Measurements from ENCODE around the gene SPG7.
A peak's percentile ranks its signal among the peaks of the same experiment; 100 is the strongest.

SPG7 gene

DNA sequence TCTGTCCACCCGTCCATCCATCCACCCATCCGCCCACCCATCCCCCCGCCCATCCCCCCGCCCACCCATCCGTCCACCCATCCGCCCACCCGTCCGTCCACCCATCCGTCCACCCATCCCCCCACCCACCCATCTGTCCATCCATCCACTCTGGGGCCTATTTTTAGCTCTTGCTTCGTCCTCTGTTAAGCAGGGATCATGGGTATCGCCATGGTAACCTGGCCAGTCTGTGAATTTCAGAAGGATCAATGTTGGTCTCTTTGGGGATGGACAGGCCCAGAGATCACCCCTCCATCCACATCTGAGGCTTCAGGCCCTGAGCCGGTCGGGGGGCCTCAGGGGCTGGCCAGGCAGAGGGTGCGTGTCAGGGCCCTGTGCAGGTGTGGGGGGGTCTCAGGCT is 90.0 kb downstream of the SPG7 start:
- TF ChIP-seq SUZ12 (IDR thresholded peaks at IDR 0.05; ENCODE audit: extremely low read depth, insufficient read depth, insufficient read length) (no peak), YY1 (IDR thresholded peaks at IDR 0.05; ENCODE audit: insufficient read depth, insufficient read length) (no peak), ZNF274 (IDR thresholded peaks at IDR 0.05; ENCODE audit: low read depth, low read length) (no peak)
- H3K9me3 ChIP-seq (ENCODE audit: insufficient read depth, low read length), result no peaks in the 10 kb centered on the region
- no peak overlapping the region for H3K4me3 ChIP-seq (ENCODE audit: insufficient read length, low read depth)
- DNase-seq (ENCODE audit: low read depth, low spot score), result no peak
- peaks cover 20% of the 10 kb centered on the region for H3K36me3 ChIP-seq (ENCODE audit: insufficient read depth, insufficient read length, low read length)
- H3K27me3 ChIP-seq (ENCODE audit: insufficient read depth, insufficient read length), result peaks cover 7% of the 10 kb centered on the region
- H3K9ac ChIP-seq (ENCODE audit: insufficient read length, low read depth), result no peak overlapping the region
- H3K4me1 ChIP-seq (ENCODE audit: insufficient read depth, insufficient read length), result peaks cover 28% of the 10 kb centered on the region

- peaks cover 14% of the 10 kb centered on the region for H3K36me3 ChIP-seq (ENCODE audit: insufficient read depth, insufficient read length, low read length)
- peaks cover 28% of the 10 kb centered on the region for H3K4me1 ChIP-seq (ENCODE audit: insufficient read depth, insufficient read length)
- H3K9ac ChIP-seq (ENCODE audit: insufficient read length, low read depth), result peak overlapping the region; percentile 42
- peak; percentile 67 for DNase-seq (ENCODE audit: low read depth, low spot score)
- no peak overlapping the region for H3K4me3 ChIP-seq (ENCODE audit: insufficient read length, low read depth)
- no peaks in the 10 kb centered on the region for H3K9me3 ChIP-seq (ENCODE audit: insufficient read depth, low read length)
- peaks cover 7% of the 10 kb centered on the region for H3K27me3 ChIP-seq (ENCODE audit: insufficient read depth, insufficient read length)
- TF ChIP-seq YY1 (IDR thresholded peaks at IDR 0.05; ENCODE audit: insufficient read depth, insufficient read length) (no peak), ZNF274 (IDR thresholded peaks at IDR 0.05; ENCODE audit: low read depth, low read length) (no peak), SUZ12 (IDR thresholded peaks at IDR 0.05; ENCODE audit: extremely low read depth, insufficient read depth, insufficient read length) (no peak)
Measured at GRCh38 chr16:89599451-89599858, 91.3 kb downstream of the SPG7 start.

DNA sequence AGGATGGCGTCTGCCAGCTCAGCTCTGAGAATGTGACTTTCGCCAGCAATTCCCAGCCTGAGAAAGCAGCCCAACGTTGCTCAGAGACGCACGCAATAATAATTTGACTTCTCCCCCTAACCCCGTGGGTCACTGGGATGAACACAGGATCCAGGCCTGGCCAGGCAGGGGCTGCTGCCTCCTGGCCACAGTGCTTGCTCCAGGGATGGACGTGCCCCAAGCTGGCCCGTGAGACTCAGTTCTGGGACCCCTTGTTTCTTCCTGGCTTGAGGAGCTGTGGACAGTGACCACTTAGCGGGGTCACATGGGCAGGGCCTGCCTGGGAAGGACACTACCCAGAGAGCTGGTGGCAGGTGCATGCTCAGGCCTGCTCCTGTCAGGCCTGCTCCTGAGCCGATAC is 91.7 kb downstream of the SPG7 start:
- DNase-seq (ENCODE audit: low read depth, low spot score), result no peak
- no peak overlapping the region for H3K4me3 ChIP-seq (ENCODE audit: insufficient read length, low read depth)
- H3K9ac ChIP-seq (ENCODE audit: insufficient read length, low read depth), result peak overlapping the region; percentile 42
- H3K9me3 ChIP-seq (ENCODE audit: insufficient read depth, low read length), result no peaks in the 10 kb centered on the region
- TF ChIP-seq SUZ12 (IDR thresholded peaks at IDR 0.05; ENCODE audit: extremely low read depth, insufficient read depth, insufficient read length), result no peak
- no peak for TF ChIP-seq ZNF274 (IDR thresholded peaks at IDR 0.05; ENCODE audit: low read depth, low read length)
- TF ChIP-seq YY1 (IDR thresholded peaks at IDR 0.05; ENCODE audit: insufficient read depth, insufficient read length), result no peak
- peaks cover 14% of the 10 kb centered on the region for H3K36me3 ChIP-seq (ENCODE audit: insufficient read depth, insufficient read length, low read length)
- peaks cover 7% of the 10 kb centered on the region for H3K27me3 ChIP-seq (ENCODE audit: insufficient read depth, insufficient read length)
- H3K4me1 ChIP-seq (ENCODE audit: insufficient read depth, insufficient read length), result peaks cover 28% of the 10 kb centered on the region

DNA sequence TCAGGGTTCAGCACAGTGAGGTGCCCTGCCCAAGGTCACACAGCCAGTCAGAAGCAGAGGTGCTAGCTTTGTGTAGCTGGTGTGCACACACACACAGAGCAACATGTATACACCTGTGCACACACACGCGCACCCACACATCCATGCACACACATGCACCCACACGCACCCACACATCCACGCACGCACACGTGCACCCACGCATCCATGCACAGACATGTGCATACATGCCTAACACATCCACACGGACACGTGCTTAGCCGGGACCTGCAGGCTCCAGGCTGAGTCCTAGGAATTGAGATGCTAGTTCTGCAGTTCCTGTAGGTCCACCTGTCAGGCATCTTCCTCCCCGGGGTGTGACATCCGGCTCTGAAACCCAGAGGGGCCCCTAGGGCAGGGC is 92.2 kb downstream of the SPG7 start:
- H3K4me1 ChIP-seq (ENCODE audit: insufficient read depth, insufficient read length), result peaks cover 28% of the 10 kb centered on the region
- no peak overlapping the region for H3K4me3 ChIP-seq (ENCODE audit: insufficient read length, low read depth)
- H3K9ac ChIP-seq (ENCODE audit: insufficient read length, low read depth), result no peak overlapping the region
- no peak for DNase-seq (ENCODE audit: low read depth, low spot score)
- H3K27me3 ChIP-seq (ENCODE audit: insufficient read depth, insufficient read length), result peaks cover 7% of the 10 kb centered on the region
- no peaks in the 10 kb centered on the region for H3K9me3 ChIP-seq (ENCODE audit: insufficient read depth, low read length)
- no peak for TF ChIP-seq SUZ12 (IDR thresholded peaks at IDR 0.05; ENCODE audit: extremely low read depth, insufficient read depth, insufficient read length)
- peaks cover 11% of the 10 kb centered on the region for H3K36me3 ChIP-seq (ENCODE audit: insufficient read depth, insufficient read length, low read length)

GRCh38 chr16:89600956-89601355 is 92.8 kb downstream of the SPG7 start:
- TF ChIP-seq SUZ12 (IDR thresholded peaks at IDR 0.05; ENCODE audit: extremely low read depth, insufficient read depth, insufficient read length) (no peak), ZNF274 (IDR thresholded peaks at IDR 0.05; ENCODE audit: low read depth, low read length) (no peak), YY1 (IDR thresholded peaks at IDR 0.05; ENCODE audit: insufficient read depth, insufficient read length) (no peak)
- Histone ChIP-seq H3K27me3 (ENCODE audit: insufficient read depth, insufficient read length) (peaks cover 7% of the 10 kb centered on the region), H3K9ac (ENCODE audit: insufficient read length, low read depth) (no peak overlapping the region), H3K36me3 (ENCODE audit: insufficient read depth, insufficient read length, low read length) (peaks cover 6% of the 10 kb centered on the region), H3K4me1 (ENCODE audit: insufficient read depth, insufficient read length) (peaks cover 28% of the 10 kb centered on the region), H3K9me3 (ENCODE audit: insufficient read depth, low read length) (no peaks in the 10 kb centered on the region), H3K4me3 (ENCODE audit: insufficient read length, low read depth) (no peak overlapping the region)
- DNase-seq (ENCODE audit: low read depth, low spot score), result no peak

- TF ChIP-seq YY1 (IDR thresholded peaks at IDR 0.05; ENCODE audit: insufficient read depth, insufficient read length) (no peak), ZNF274 (IDR thresholded peaks at IDR 0.05; ENCODE audit: low read depth, low read length) (no peak), SUZ12 (IDR thresholded peaks at IDR 0.05; ENCODE audit: extremely low read depth, insufficient read depth, insufficient read length) (no peak)
- Histone ChIP-seq H3K4me3 (ENCODE audit: insufficient read length, low read depth) (no peak overlapping the region), H3K36me3 (ENCODE audit: insufficient read depth, insufficient read length, low read length) (no peaks in the 10 kb centered on the region), H3K9me3 (ENCODE audit: insufficient read depth, low read length) (no peaks in the 10 kb centered on the region), H3K27me3 (ENCODE audit: insufficient read depth, insufficient read length) (peaks cover 7% of the 10 kb centered on the region), H3K9ac (ENCODE audit: insufficient read length, low read depth) (peak overlapping the region; percentile 74), H3K4me1 (ENCODE audit: insufficient read depth, insufficient read length) (peaks cover 28% of the 10 kb centered on the region)
- no peak for DNase-seq (ENCODE audit: low read depth, low spot score)
Measured at GRCh38 chr16:89601906-89602272, 93.7 kb downstream of the SPG7 start.

DNA sequence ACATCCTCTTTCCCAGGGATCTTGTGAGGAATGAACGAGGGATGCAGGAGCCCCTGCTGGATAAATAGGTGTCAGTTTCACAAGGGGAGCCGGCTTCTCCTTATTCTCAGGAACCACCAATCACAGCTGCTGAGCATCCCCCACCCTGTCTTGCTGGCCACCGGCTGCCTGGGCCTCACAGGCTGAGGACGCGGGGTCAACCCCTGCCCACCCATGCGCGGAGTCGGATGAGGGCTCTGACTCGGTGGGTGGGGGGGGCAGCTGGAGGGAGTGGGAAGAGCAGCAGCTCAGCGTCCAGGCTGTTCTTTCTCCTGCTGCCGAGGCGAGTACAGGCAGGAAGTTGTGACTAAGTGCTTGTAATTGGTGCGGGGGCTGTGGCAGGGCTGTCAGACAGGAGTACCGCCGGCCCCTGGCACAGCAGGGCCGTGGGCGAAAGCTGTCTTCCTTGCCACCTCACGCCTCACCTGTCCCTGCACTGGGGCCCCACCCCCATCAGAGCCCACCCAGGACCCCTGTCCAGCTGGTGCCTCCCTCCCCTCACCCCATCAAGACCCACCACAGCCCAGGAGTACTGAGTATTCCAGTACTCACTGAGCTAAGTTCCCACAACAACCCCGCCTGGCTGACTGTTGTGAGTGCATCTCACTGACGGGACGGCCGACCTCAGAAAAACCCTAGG is 94.2 kb downstream of the SPG7 start:
- peaks cover 7% of the 10 kb centered on the region for H3K27me3 ChIP-seq (ENCODE audit: insufficient read depth, insufficient read length)
- peak; percentile 39 for DNase-seq (ENCODE audit: low read depth, low spot score)
- no peaks in the 10 kb centered on the region for H3K9me3 ChIP-seq (ENCODE audit: insufficient read depth, low read length)
- peak overlapping the region; percentile 38 for H3K9ac ChIP-seq (ENCODE audit: insufficient read length, low read depth)
- H3K4me3 ChIP-seq (ENCODE audit: insufficient read length, low read depth), result peak overlapping the region; percentile 27
- TF ChIP-seq YY1 (IDR thresholded peaks at IDR 0.05; ENCODE audit: insufficient read depth, insufficient read length) (no peak), ZNF274 (IDR thresholded peaks at IDR 0.05; ENCODE audit: low read depth, low read length) (no peak), SUZ12 (IDR thresholded peaks at IDR 0.05; ENCODE audit: extremely low read depth, insufficient read depth, insufficient read length) (no peak)
- peaks cover 28% of the 10 kb centered on the region for H3K4me1 ChIP-seq (ENCODE audit: insufficient read depth, insufficient read length)
- H3K36me3 ChIP-seq (ENCODE audit: insufficient read depth, insufficient read length, low read length), result no peaks in the 10 kb centered on the region

Measured in NT2/D1 (cell line).